ENCODE results near the gene CLCN4. TPM values are rescaled to one million over a fixed set of nuclear protein-coding genes. Genes with fewer than 3 reads are reported as not detected.

The CLCN4 gene
- total RNA-seq, 1 experiment from 2014 or later = 6.9 TPM

GRCh38 chrX:10199212-10199611, 42.4 kb downstream of the CLCN4 start:
- Histone ChIP-seq H2BK5ac (ENCODE audit: insufficient read length, low read length) (no peak overlapping the region), H4K8ac (replicated peaks; ENCODE audit: insufficient read length, low read depth, low read length) (no peak overlapping the region), H2BK20ac (ENCODE audit: low read depth, low read length, poor library complexity, severe bottlenecking) (no peak overlapping the region), H4K91ac (ENCODE audit: insufficient read length, low read depth, low read length) (no peak overlapping the region), H3K4me1 (ENCODE audit: insufficient read depth, low read length) (no peaks in the 10 kb centered on the region), H2BK15ac (ENCODE audit: low read depth, low read length) (no peak overlapping the region), H2BK120ac (ENCODE audit: low read depth, low read length, poor library complexity, severe bottlenecking) (no peak overlapping the region), H3T11ph (ENCODE audit: low read length) (no peak overlapping the region), H3K23me2 (ENCODE audit: insufficient read length, low read depth, low read length, poor library complexity, severe bottlenecking) (no peaks in the 10 kb centered on the region), H2AFZ (ENCODE audit: low read length) (no peak overlapping the region), H3K56ac (ENCODE audit: insufficient read length, low read depth, low read length) (no peak overlapping the region), H3K9me3 (ENCODE audit: control insufficient read depth, low read depth, low read length) (no peaks in the 10 kb centered on the region), H4K20me1 (ENCODE audit: control insufficient read depth, insufficient read depth, insufficient read length) (no peaks in the 10 kb centered on the region), H3K23ac (ENCODE audit: insufficient read length, low read depth, low read length) (no peak overlapping the region), H3K18ac (ENCODE audit: insufficient read length, low read depth, low read length) (no peak overlapping the region), H3K4ac (ENCODE audit: low read depth, low read length) (no peak overlapping the region), H3K14ac (ENCODE audit: insufficient read depth, low read length) (no peak overlapping the region), H3K79me1 (ENCODE audit: insufficient read depth, low read depth, low read length, poor library complexity, severe bottlenecking) (no peaks in the 10 kb centered on the region), H3K79me2 (ENCODE audit: insufficient read depth, low read length) (no peaks in the 10 kb centered on the region), H4K5ac (ENCODE audit: insufficient read length, low read depth, low read length) (no peak overlapping the region), H3K9ac (ENCODE audit: extremely low read depth, insufficient read length, low read length) (no peak overlapping the region), H2AK5ac (ENCODE audit: insufficient read length, low read length) (no peak overlapping the region), H3K27me3 (ENCODE audit: insufficient read depth, low read length) (no peaks in the 10 kb centered on the region), H3K4me2 (ENCODE audit: insufficient read depth, insufficient read length, low read length) (no peak overlapping the region), H3K27ac (ENCODE audit: insufficient read length, low read depth, low read length) (no peak overlapping the region), H2BK12ac (ENCODE audit: insufficient read length, low read depth, low read length) (no peak overlapping the region)
- no peak for TF ChIP-seq CTCF (conservative IDR thresholded peaks at IDR 0.05)
- no peaks in the 10 kb centered on the region for H3K27me3 Mint-ChIP-seq (ENCODE audit: low read depth)
- peaks cover 5 to 12% (median 8%) of the 10 kb centered on the region in 3 experiments; a peak in 5 of 7 replicates for H3K36me3 Mint-ChIP-seq (ENCODE audit: insufficient read depth in 1 of 3, low read depth in 3 of 3)
- H3K4me1 Mint-ChIP-seq = no peaks in the 10 kb centered on the region
- no CpG with 5 or more reads among the region's 6 CpGs for WGBS (ENCODE audit: extremely low coverage, insufficient read length, low lambda C conversion rate)
- H3K9me3 Mint-ChIP-seq = peaks cover 36 to 43% of the 10 kb centered on the region in 2 experiments
- no peak overlapping the region; a peak in 1 of 7 replicates for H3K27ac Mint-ChIP-seq
- no peak for DNase-seq
- H3K4me3 Mint-ChIP-seq = no peak overlapping the region
